ENCODE results near the gene DCT. TPM values are rescaled to one million over a fixed set of nuclear protein-coding genes. Genes with fewer than 3 reads are reported as not detected.

DCT gene
- total and polyA plus RNA-seq, 4 donors: 0.02 to 1.1 (median 0.18) TPM

GRCh38 chr13:94464771-94465170 is 14.7 kb downstream of the DCT start:
- H3K9ac ChIP-seq (ENCODE audit: insufficient read depth in 1 of 2, low read length in 2 of 2): no peak overlapping the region
- H3K4me3 ChIP-seq: no peak overlapping the region
- no peak for ATAC-seq (ENCODE audit: insufficient read depth, low FRiP score)
- no peak overlapping the region for H3K27ac ChIP-seq (ENCODE audit: low read depth in 1 of 2, low read length in 1 of 2)
- no peaks in the 10 kb centered on the region for H3K36me3 ChIP-seq (ENCODE audit: control insufficient read depth in 4 of 4, insufficient read depth in 4 of 4, low read length in 4 of 4)
- H3K27me3 ChIP-seq (ENCODE audit: control insufficient read depth in 3 of 3, insufficient read depth in 3 of 3, low read length in 2 of 3): no peaks in the 10 kb centered on the region
- 79 to 89% methylated on average over 1 of the region's 1 CpG for WGBS, 2 donors
- no peak for TF ChIP-seq CTCF (IDR thresholded peaks at IDR 0.05; ENCODE audit: control extremely low read depth, extremely low read depth)
- peaks cover 0 to 2% (median 0%) of the 10 kb centered on the region in 4 donors for H3K9me3 ChIP-seq (ENCODE audit: control insufficient read depth in 4 of 4, insufficient read depth in 3 of 4, low read length in 3 of 4)
- DNase-seq: peak in 1 of 3 donors; percentile 2
- H3K4me1 ChIP-seq (ENCODE audit: control insufficient read depth in 5 of 5, insufficient read depth in 5 of 5, low read length in 5 of 5): no peaks in the 10 kb centered on the region

GRCh38 chr13:94462670-94463069 is 16.8 kb downstream of the DCT start:
- ATAC-seq (ENCODE audit: insufficient read depth, low FRiP score) (no peak), DNase-seq (no peak)
- Histone ChIP-seq H3K27me3 (ENCODE audit: control insufficient read depth in 3 of 3, insufficient read depth in 3 of 3, low read length in 2 of 3) (no peaks in the 10 kb centered on the region), H3K36me3 (ENCODE audit: control insufficient read depth in 4 of 4, insufficient read depth in 4 of 4, low read length in 4 of 4) (no peaks in the 10 kb centered on the region), H3K4me1 (ENCODE audit: control insufficient read depth in 5 of 5, insufficient read depth in 5 of 5, low read length in 5 of 5) (no peaks in the 10 kb centered on the region), H3K9me3 (ENCODE audit: control insufficient read depth in 4 of 4, insufficient read depth in 3 of 4, low read length in 3 of 4) (no peaks in the 10 kb centered on the region), H3K27ac (ENCODE audit: low read depth in 1 of 2, low read length in 1 of 2) (no peak overlapping the region), H3K4me3 (no peak overlapping the region), H3K9ac (ENCODE audit: insufficient read depth in 1 of 2, low read length in 2 of 2) (no peak overlapping the region)
- WGBS, 2 donors: 81 to 91% methylated on average over 6 of the region's 6 CpGs
- TF ChIP-seq CTCF (IDR thresholded peaks at IDR 0.05; ENCODE audit: control extremely low read depth, extremely low read depth): no peak

- Histone ChIP-seq H3K27ac (ENCODE audit: low read depth in 1 of 2, low read length in 1 of 2) (no peak overlapping the region), H3K9ac (ENCODE audit: insufficient read depth in 1 of 2, low read length in 2 of 2) (no peak overlapping the region), H3K27me3 (ENCODE audit: control insufficient read depth in 3 of 3, insufficient read depth in 3 of 3, low read length in 2 of 3) (no peaks in the 10 kb centered on the region), H3K9me3 (ENCODE audit: control insufficient read depth in 4 of 4, insufficient read depth in 3 of 4, low read length in 3 of 4) (no peaks in the 10 kb centered on the region), H3K36me3 (ENCODE audit: control insufficient read depth in 4 of 4, insufficient read depth in 4 of 4, low read length in 4 of 4) (no peaks in the 10 kb centered on the region), H3K4me3 (no peak overlapping the region), H3K4me1 (ENCODE audit: control insufficient read depth in 5 of 5, insufficient read depth in 5 of 5, low read length in 5 of 5) (no peaks in the 10 kb centered on the region)
- no peak for TF ChIP-seq CTCF (IDR thresholded peaks at IDR 0.05; ENCODE audit: control extremely low read depth, extremely low read depth)
- ATAC-seq (ENCODE audit: insufficient read depth, low FRiP score) (no peak), DNase-seq (no peak)
- 88 to 95% methylated on average over 1 of the region's 1 CpG for WGBS, 2 donors
These were observed 20.4 kb downstream of the DCT start for GRCh38 chr13:94459116-94459515.

- no peak for TF ChIP-seq CTCF (IDR thresholded peaks at IDR 0.05; ENCODE audit: control extremely low read depth, extremely low read depth)
These were observed 24.1 kb downstream of the DCT start for GRCh38 chr13:94455414-94455813.

More at GRCh38 chr13:94455414-94455813, 24.1 kb downstream of the DCT start:
- Histone ChIP-seq H3K9ac (ENCODE audit: insufficient read depth in 1 of 2, low read length in 2 of 2) (no peak overlapping the region), H3K36me3 (ENCODE audit: control insufficient read depth in 4 of 4, insufficient read depth in 4 of 4, low read length in 4 of 4) (no peaks in the 10 kb centered on the region), H3K27me3 (ENCODE audit: control insufficient read depth in 3 of 3, insufficient read depth in 3 of 3, low read length in 2 of 3) (no peaks in the 10 kb centered on the region), H3K4me3 (no peak overlapping the region), H3K9me3 (ENCODE audit: control insufficient read depth in 4 of 4, insufficient read depth in 3 of 4, low read length in 3 of 4) (no peaks in the 10 kb centered on the region), H3K27ac (ENCODE audit: low read depth in 1 of 2, low read length in 1 of 2) (no peak overlapping the region), H3K4me1 (ENCODE audit: control insufficient read depth in 5 of 5, insufficient read depth in 5 of 5, low read length in 5 of 5) (no peaks in the 10 kb centered on the region)
- DNase-seq (no peak), ATAC-seq (ENCODE audit: insufficient read depth, low FRiP score) (no peak)
- 72 to 87% methylated on average over 2 of the region's 2 CpGs for WGBS, 2 donors

All from lung (tissue), 12 donors.